CD14-positive monocyte (primary cell): ENCODE data around the gene ZNF497. TPM values are rescaled to one million over a fixed set of nuclear protein-coding genes. Genes with fewer than 3 reads are reported as not detected.

Experiments used
- DNase-seq, 3 donors: peaks; one replicate each; pipeline ENCODE4 v3.0.0-alpha.2; 2011 to 2022
- H2AFZ ChIP-seq: 2 replicates; pipeline ENCODE4 v1.6.0; 2012; ENCODE audit warnings: mild to moderate bottlenecking, low read depth, low read length, inconsistent platforms; ENCODE audit not compliant: insufficient read depth, poor library complexity, severe bottlenecking
- H3K27ac ChIP-seq, 2 donors: 1 replicate in 1 of 2; 2 replicates in 1 of 2; pipeline ENCODE4 v1.5.1; 2012 to 2013; ENCODE audit warnings: low read length in 2 of 2, control low read depth in 1 of 2, inconsistent platforms in 1 of 2, low read depth in 1 of 2, mild to moderate bottlenecking in 1 of 2
- H3K27me3 ChIP-seq, 2 donors: one replicate each; pipeline versions ENCODE4 v1.6.0 to v1.6.1; 2011 to 2013; ENCODE audit warnings: low read length in 2 of 2; ENCODE audit not compliant: control insufficient read depth in 2 of 2, insufficient read depth in 2 of 2
- H3K36me3 ChIP-seq, 2 donors: replicated peaks in 1 of 2; 1 replicate in 1 of 2; 2 replicates in 1 of 2; pipeline versions ENCODE4 v1.5.1 to v1.6.1; 2012 to 2013; ENCODE audit warnings: low read length in 2 of 2, control low read depth in 1 of 2, inconsistent platforms in 1 of 2, mild to moderate bottlenecking in 1 of 2; ENCODE audit not compliant: insufficient read depth in 2 of 2, control insufficient read depth in 1 of 2
- H3K4me1 ChIP-seq, 2 donors: 1 replicate in 1 of 2; 2 replicates in 1 of 2; pipeline versions ENCODE4 v1.5.1 to v1.6.1; 2012 to 2013; ENCODE audit warnings: low read length in 2 of 2, control low read depth in 1 of 2, inconsistent platforms in 1 of 2, mild to moderate bottlenecking in 1 of 2, moderate library complexity in 1 of 2; ENCODE audit not compliant: insufficient read depth in 2 of 2, control insufficient read depth in 1 of 2
- H3K4me2 ChIP-seq: replicated peaks from 2 replicates; pipeline ENCODE3; 2012; ENCODE audit warnings: low read length, moderate library complexity, mild to moderate bottlenecking; ENCODE audit not compliant: poor library complexity, severe bottlenecking; ENCODE audit errors: extremely low read depth
- H3K4me3 ChIP-seq, 3 experiments: fragments of 200-600 bp in 1 of 3; sonication (generic) in 1 of 3; replicated peaks in 1 of 3; 1 replicate in 2 of 3; 2 replicates in 1 of 3; pipeline ENCODE4 v1.5.1; 2011 to 2013; ENCODE audit warnings: low read length in 3 of 3, mild to moderate bottlenecking in 3 of 3, control low read depth in 2 of 3, low read depth in 2 of 3, inconsistent platforms in 1 of 3, moderate library complexity in 1 of 3
- H3K79me2 ChIP-seq: 2 replicates; pipeline ENCODE4 v1.6.0; 2012; ENCODE audit warnings: mild to moderate bottlenecking, control low read depth, inconsistent platforms, low read length, moderate library complexity; ENCODE audit not compliant: insufficient read depth
- H3K9ac ChIP-seq: 2 replicates; pipeline ENCODE4 v1.6.0; 2017; ENCODE audit warnings: low read length, mild to moderate bottlenecking; ENCODE audit not compliant: insufficient read depth, poor library complexity, severe bottlenecking
- H3K9me3 ChIP-seq, 2 donors: replicated peaks in 1 of 2; 1 replicate in 1 of 2; 2 replicates in 1 of 2; pipeline versions ENCODE4 v1.5.1 to v1.6.1; 2012 to 2013; ENCODE audit warnings: low read length in 2 of 2, control low read depth in 1 of 2; ENCODE audit not compliant: control insufficient read depth in 1 of 2, insufficient read depth in 1 of 2
- H4K20me1 ChIP-seq: 2 replicates; pipeline ENCODE4 v1.6.0; 2012; ENCODE audit warnings: mild to moderate bottlenecking, low read length, control low read depth, moderate library complexity; ENCODE audit not compliant: insufficient read depth
- H3K27ac Mint-ChIP-seq, 7 donors: one replicate each; pipeline ENCODE4 v1.8.0; 2020; ENCODE audit warnings: mild to moderate bottlenecking in 7 of 7, mixed read lengths in 7 of 7, moderate library complexity in 6 of 7, inconsistent platforms in 2 of 7
- H3K27me3 Mint-ChIP-seq, 3 donors: one replicate each; pipeline ENCODE4 v1.8.0; 2021 to 2022; ENCODE audit warnings: low read depth in 3 of 3, mild to moderate bottlenecking in 3 of 3, mixed read lengths in 3 of 3, moderate library complexity in 3 of 3, inconsistent platforms in 1 of 3
- H3K36me3 Mint-ChIP-seq, 2 donors: one replicate each; pipeline ENCODE4 v1.8.0; 2020; ENCODE audit warnings: mixed read lengths in 2 of 2, inconsistent platforms in 1 of 2, mild to moderate bottlenecking in 1 of 2
- H3K4me1 Mint-ChIP-seq: one replicate; pipeline ENCODE4 v1.8.0; 2020; ENCODE audit warnings: mild to moderate bottlenecking, mixed read lengths
- H3K4me3 Mint-ChIP-seq, 2 donors: one replicate each; pipeline ENCODE4 v1.8.0; 2020; ENCODE audit warnings: mild to moderate bottlenecking in 2 of 2, mixed read lengths in 2 of 2, moderate library complexity in 1 of 2
- H3K9me3 Mint-ChIP-seq, 7 donors: one replicate each; pipeline ENCODE4 v1.8.0; 2020 to 2022; ENCODE audit warnings: mixed read lengths in 7 of 7, mild to moderate bottlenecking in 6 of 7, moderate library complexity in 6 of 7, inconsistent platforms in 2 of 7
- WGBS: methylation state at CpG from one replicate; pipeline ENCODE4 v1.1.5; 2013; ENCODE audit warnings: missing lambda C conversion rate; ENCODE audit not compliant: insufficient coverage; 5-methylcytosine and 5-hydroxymethylcytosine counted together
- intact Hi-C, 2 donors: fragments of 100-400 bp; cut with micrococcal nuclease; formaldehyde crosslinking; loops; one replicate each; pipeline versions ENCODE4 v1.15.0 to v1.15.1; 2023
- polyA plus RNA-seq, 3 donors: library from polyadenylated mRNA; depleted of rRNA in 1 of 3; unstranded in 2 of 3; stranded (reverse) in 1 of 3; fragments of 300-500 nt in 2 of 3; fragments of >200 nt in 1 of 3; fragmentation: Illumina TruSeq in 2 of 3; gene quantifications; 1 replicate in 2 of 3; 2 replicates in 1 of 3; pipeline ENCODE4 v1.2.3, GENCODE V29; 2012 to 2021
- TF ChIP-seq, protein P1 (sequence below): fragments of 200-600 bp; IDR thresholded peaks from one replicate; pipeline ENCODE4 v1.8.0; 2022; ENCODE audit warnings: antibody characterized with exemption, mild to moderate bottlenecking

Gene ZNF497
- polyA plus RNA-seq, 3 donors: 0.28 to 0.60 (median 0.41) TPM

DNA sequence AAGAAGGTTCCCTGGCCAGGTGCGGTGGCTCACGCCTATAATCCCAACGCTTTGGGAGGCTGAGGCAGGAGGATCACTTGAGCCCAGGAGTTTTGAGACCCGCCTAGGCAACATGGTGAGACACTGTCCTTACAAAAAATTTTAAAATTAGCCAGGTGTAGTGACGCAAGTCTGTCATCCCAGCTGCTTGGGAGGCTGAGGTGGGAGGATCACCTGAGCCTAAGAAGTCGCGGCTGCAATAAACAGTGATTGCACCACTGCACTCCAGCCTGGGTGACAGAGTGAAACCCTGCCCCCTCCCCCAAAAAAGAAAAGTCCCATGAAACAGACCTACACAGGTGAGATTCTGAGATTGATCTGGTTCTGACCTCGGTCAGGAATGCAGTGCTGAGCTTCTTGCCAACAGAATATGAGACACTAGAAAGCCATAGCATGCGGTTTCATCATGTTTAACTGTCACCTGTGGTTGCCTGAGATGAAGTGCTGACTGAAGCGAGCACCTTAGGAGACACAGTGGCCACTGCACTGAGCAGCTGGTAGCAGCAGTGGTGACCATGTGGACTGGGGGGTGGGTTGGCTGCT is 7.2 kb downstream of the ZNF497 start:
- intact Hi-C loops: no loop called here
- peaks cover 0 to 8% of the 10 kb centered on the region in 2 donors for H3K9me3 ChIP-seq

DNA sequence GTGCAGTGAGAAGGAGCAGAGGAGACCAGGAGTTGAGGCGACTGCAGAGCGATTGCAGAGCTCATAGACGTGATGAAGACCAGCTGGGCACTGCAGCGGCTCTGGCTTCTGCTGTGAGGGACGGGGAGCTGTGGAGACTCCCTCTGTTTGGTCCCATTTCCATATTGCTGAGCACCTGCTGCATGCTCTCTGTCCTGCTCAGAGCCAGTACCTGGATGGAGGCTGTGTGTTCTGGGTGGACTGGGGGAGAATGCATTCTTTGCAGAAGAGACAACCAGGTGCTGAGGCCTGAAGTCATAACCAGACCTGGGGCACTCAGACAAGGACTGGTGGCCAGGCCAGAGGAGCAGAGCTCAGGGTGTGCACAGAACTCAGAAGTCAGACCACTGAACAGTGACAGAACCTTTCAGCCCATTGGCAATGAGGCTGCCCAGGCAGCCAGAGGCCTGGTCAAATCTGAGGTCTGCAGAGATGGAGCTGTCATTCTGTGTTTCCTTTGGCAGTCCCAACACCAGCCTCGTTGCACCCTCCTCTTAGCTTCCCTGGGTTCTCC is 8.0 kb downstream of the ZNF497 start:
- peaks cover 6 to 16% of the 10 kb centered on the region in 2 donors for H3K36me3 Mint-ChIP-seq
- Histone ChIP-seq H3K9me3 (peaks cover 0 to 8% of the 10 kb centered on the region in 2 donors), H3K36me3 (peaks cover 0 to 5% of the 10 kb centered on the region in 2 donors), H3K4me1 (peaks cover 14 to 22% of the 10 kb centered on the region in 2 donors), H3K79me2 (no peaks in the 10 kb centered on the region), H3K27ac (no peak overlapping the region), H3K9ac (no peak overlapping the region), H3K4me3 (no peak overlapping the region), H2AFZ (no peak overlapping the region), H3K4me2 (no peak overlapping the region), H3K27me3 (peaks cover 6 to 33% of the 10 kb centered on the region in 2 donors), H4K20me1 (no peaks in the 10 kb centered on the region)
- peaks cover 0 to 17% (median 5%) of the 10 kb centered on the region in 7 donors for H3K9me3 Mint-ChIP-seq
- WGBS: 89% methylated on average over 6 of the region's 6 CpGs
- H3K27me3 Mint-ChIP-seq: peaks cover 30 to 53% (median 32%) of the 10 kb centered on the region in 3 donors
- no peak overlapping the region for H3K4me3 Mint-ChIP-seq
- H3K4me1 Mint-ChIP-seq: peaks cover 19% of the 10 kb centered on the region
- no peak for DNase-seq
- TF ChIP-seq, protein P1, sequence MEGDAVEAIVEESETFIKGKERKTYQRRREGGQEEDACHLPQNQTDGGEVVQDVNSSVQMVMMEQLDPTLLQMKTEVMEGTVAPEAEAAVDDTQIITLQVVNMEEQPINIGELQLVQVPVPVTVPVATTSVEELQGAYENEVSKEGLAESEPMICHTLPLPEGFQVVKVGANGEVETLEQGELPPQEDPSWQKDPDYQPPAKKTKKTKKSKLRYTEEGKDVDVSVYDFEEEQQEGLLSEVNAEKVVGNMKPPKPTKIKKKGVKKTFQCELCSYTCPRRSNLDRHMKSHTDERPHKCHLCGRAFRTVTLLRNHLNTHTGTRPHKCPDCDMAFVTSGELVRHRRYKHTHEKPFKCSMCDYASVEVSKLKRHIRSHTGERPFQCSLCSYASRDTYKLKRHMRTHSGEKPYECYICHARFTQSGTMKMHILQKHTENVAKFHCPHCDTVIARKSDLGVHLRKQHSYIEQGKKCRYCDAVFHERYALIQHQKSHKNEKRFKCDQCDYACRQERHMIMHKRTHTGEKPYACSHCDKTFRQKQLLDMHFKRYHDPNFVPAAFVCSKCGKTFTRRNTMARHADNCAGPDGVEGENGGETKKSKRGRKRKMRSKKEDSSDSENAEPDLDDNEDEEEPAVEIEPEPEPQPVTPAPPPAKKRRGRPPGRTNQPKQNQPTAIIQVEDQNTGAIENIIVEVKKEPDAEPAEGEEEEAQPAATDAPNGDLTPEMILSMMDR: no peak
- H3K27ac Mint-ChIP-seq: no peak overlapping the region
- intact Hi-C loops: no loop called here

More for the DNA sequence above, 7.2 kb downstream of the ZNF497 start:
- H4K20me1 ChIP-seq: no peaks in the 10 kb centered on the region
- Mint-ChIP-seq H3K9me3 (peaks cover 0 to 17% (median under 1%) of the 10 kb centered on the region in 7 donors), H3K27me3 (peaks cover 28 to 46% (median 32%) of the 10 kb centered on the region in 3 donors), H3K36me3 (peaks cover 4 to 11% of the 10 kb centered on the region in 2 donors), H3K27ac (peak overlapping the region in 1 of 7 donors; percentile 24), H3K4me1 (peaks cover 16% of the 10 kb centered on the region), H3K4me3 (peak overlapping the region in 1 of 2 donors; percentile 76)
- DNase-seq: no peak
- no peak overlapping the region for H3K4me2 ChIP-seq
- no peak overlapping the region for H3K4me3 ChIP-seq
- H3K79me2 ChIP-seq: no peaks in the 10 kb centered on the region
- H3K9ac ChIP-seq: no peak overlapping the region
- peaks cover 0 to 5% of the 10 kb centered on the region in 2 donors for H3K36me3 ChIP-seq
- H2AFZ ChIP-seq: no peak overlapping the region
- H3K27ac ChIP-seq: no peak overlapping the region
- peaks cover 6 to 31% of the 10 kb centered on the region in 2 donors for H3K27me3 ChIP-seq
- WGBS: 96% methylated on average over 6 of the region's 10 CpGs
- H3K4me1 ChIP-seq: peaks cover 11 to 17% of the 10 kb centered on the region in 2 donors
- TF ChIP-seq, protein P1: no peak
